Measurements from ENCODE around the gene RASSF3.

RASSF3 gene

GRCh38 chr12:64736771-64737170 lies 126.5 kb downstream of the RASSF3 start:
- FAIRE-seq = no peak

GRCh38 chr12:64737539-64737938 lies 127.2 kb downstream of the RASSF3 start:
- FAIRE-seq = no peak

GRCh38 chr12:64739778-64740177 lies 129.5 kb downstream of the RASSF3 start:
- FAIRE-seq = no peak

- no peak for FAIRE-seq
Measured at GRCh38 chr12:64740646-64741045, 130.4 kb downstream of the RASSF3 start.

- FAIRE-seq = no peak
Measured at GRCh38 chr12:64742416-64742815, 132.1 kb downstream of the RASSF3 start.

GRCh38 chr12:64743206-64743605 lies 132.9 kb downstream of the RASSF3 start:
- FAIRE-seq = no peak

GRCh38 chr12:64744422-64745258 lies 134.3 kb downstream of the RASSF3 start:
- no peak for FAIRE-seq

- FAIRE-seq = no peak
Measured at GRCh38 chr12:64745259-64745807, 135.0 kb downstream of the RASSF3 start.

GRCh38 chr12:64745980-64746379 lies 135.7 kb downstream of the RASSF3 start:
- FAIRE-seq = no peak

GRCh38 chr12:64746663-64747062 lies 136.4 kb downstream of the RASSF3 start:
- no peak for FAIRE-seq

Data from endometrium (tissue), 2 donors.